IMR-90 (cell line): ENCODE results near the gene PPM1L.

Source experiments
- BHLHE40 ChIP-seq: fragments of 150-350 bp; IDR thresholded peaks from 2 replicates; pipeline ENCODE4 v1.6.1; 2016; ENCODE audit warnings: mild to moderate bottlenecking, low read depth, low read length
- CEBPB ChIP-seq: IDR thresholded peaks from 2 replicates; pipeline ENCODE4 v1.6.1; 2012; ENCODE audit warnings: low read depth, low read length, improper control_type of control experiment
- ELK1 ChIP-seq: fragments of 150-350 bp; IDR thresholded peaks from 2 replicates; pipeline ENCODE4 v1.6.1; 2016; ENCODE audit warnings: low read depth, mild to moderate bottlenecking, low read length, moderate library complexity, borderline replicate concordance
- FOS ChIP-seq: fragments of 150-350 bp; IDR thresholded peaks from 2 replicates; pipeline ENCODE4 v1.6.1; 2016; ENCODE audit warnings: low read depth, low read length
- MAFK ChIP-seq: IDR thresholded peaks from 2 replicates; pipeline ENCODE4 v1.6.1; 2012; ENCODE audit warnings: low read depth, low read length, improper control_type of control experiment
- MAZ ChIP-seq: IDR thresholded peaks from 2 replicates; pipeline ENCODE4 v1.6.1; 2012; ENCODE audit warnings: low read depth, mild to moderate bottlenecking, low read length, improper control_type of control experiment, moderate library complexity, borderline replicate concordance
- MXI1 ChIP-seq: IDR thresholded peaks from 2 replicates; pipeline ENCODE4 v1.6.1; 2012; ENCODE audit warnings: low read depth, mild to moderate bottlenecking, low read length, moderate library complexity, borderline replicate concordance
- POLR2A ChIP-seq: IDR thresholded peaks from 2 replicates; pipeline ENCODE4 v1.6.1; 2012; ENCODE audit warnings: mild to moderate bottlenecking, low read depth, low read length
- RAD21 ChIP-seq: IDR thresholded peaks from 2 replicates; pipeline ENCODE4 v1.6.1; 2012; ENCODE audit warnings: low read length, improper control_type of control experiment
- RCOR1 ChIP-seq: IDR thresholded peaks from 2 replicates; pipeline ENCODE4 v1.6.1; 2012; ENCODE audit warnings: mild to moderate bottlenecking, low read length, improper control_type of control experiment; ENCODE audit not compliant: insufficient replicate concordance
- RFX5 ChIP-seq: IDR thresholded peaks from 2 replicates; pipeline ENCODE4 v1.8.0; 2012; ENCODE audit warnings: low read depth, mild to moderate bottlenecking, low read length, moderate library complexity
- SMC3 ChIP-seq: fragments of 150-350 bp; IDR thresholded peaks from 2 replicates; pipeline ENCODE4 v1.6.1; 2016; ENCODE audit warnings: low read depth, mild to moderate bottlenecking, antibody characterized with exemption, low read length, moderate library complexity
- USF2 ChIP-seq: fragments of 150-350 bp; IDR thresholded peaks from 2 replicates; pipeline ENCODE4 v1.6.1; 2017; ENCODE audit warnings: mild to moderate bottlenecking, antibody characterized with exemption, low read length, low read depth
- TF ChIP-seq, protein P1 (sequence below): conservative IDR thresholded peaks from 2 replicates; pipeline ENCODE4 v1.5.1; 2012; ENCODE audit warnings: mild to moderate bottlenecking, low read depth, low read length, improper control_type of control experiment

GRCh38 chr3:161081633-161082032, 325.6 kb downstream of the PPM1L start:
- TF ChIP-seq POLR2A, result no peak
- TF ChIP-seq, protein P1, sequence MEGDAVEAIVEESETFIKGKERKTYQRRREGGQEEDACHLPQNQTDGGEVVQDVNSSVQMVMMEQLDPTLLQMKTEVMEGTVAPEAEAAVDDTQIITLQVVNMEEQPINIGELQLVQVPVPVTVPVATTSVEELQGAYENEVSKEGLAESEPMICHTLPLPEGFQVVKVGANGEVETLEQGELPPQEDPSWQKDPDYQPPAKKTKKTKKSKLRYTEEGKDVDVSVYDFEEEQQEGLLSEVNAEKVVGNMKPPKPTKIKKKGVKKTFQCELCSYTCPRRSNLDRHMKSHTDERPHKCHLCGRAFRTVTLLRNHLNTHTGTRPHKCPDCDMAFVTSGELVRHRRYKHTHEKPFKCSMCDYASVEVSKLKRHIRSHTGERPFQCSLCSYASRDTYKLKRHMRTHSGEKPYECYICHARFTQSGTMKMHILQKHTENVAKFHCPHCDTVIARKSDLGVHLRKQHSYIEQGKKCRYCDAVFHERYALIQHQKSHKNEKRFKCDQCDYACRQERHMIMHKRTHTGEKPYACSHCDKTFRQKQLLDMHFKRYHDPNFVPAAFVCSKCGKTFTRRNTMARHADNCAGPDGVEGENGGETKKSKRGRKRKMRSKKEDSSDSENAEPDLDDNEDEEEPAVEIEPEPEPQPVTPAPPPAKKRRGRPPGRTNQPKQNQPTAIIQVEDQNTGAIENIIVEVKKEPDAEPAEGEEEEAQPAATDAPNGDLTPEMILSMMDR, result no peak
- no peak for TF ChIP-seq RFX5
- no peak for TF ChIP-seq SMC3
- no peak for TF ChIP-seq BHLHE40
- no peak for TF ChIP-seq MXI1
- no peak for TF ChIP-seq RCOR1
- TF ChIP-seq RAD21, result no peak
- no peak for TF ChIP-seq CEBPB
- TF ChIP-seq USF2, result no peak
- no peak for TF ChIP-seq MAFK
- TF ChIP-seq FOS, result no peak
- no peak for TF ChIP-seq ELK1
- no peak for TF ChIP-seq MAZ
